ENCODE measurements around the gene ADAMTS9.

- TF ChIP-seq POLR2A (IDR thresholded peaks at IDR 0.05) (no peak), CTCF (IDR thresholded peaks at IDR 0.05) (no peak), POLR2AphosphoS5 (IDR thresholded peaks at IDR 0.05) (no peak)
Observed at GRCh38 chr3:64495121-64495780, 192.5 kb downstream of the ADAMTS9 start.

Data from prostate gland (tissue), 2 donors.